Femur (tissue), 1 donor: ENCODE measurements around the gene IFITM10.

Experiments used
- DNase-seq: peaks from one replicate; pipeline ENCODE4 v3.0.0-alpha.2; 2017

The IFITM10 gene

GRCh38 chr11:1762537-1763302 lies 12.3 kb upstream of the IFITM10 start:
- no peak for DNase-seq

DNA sequence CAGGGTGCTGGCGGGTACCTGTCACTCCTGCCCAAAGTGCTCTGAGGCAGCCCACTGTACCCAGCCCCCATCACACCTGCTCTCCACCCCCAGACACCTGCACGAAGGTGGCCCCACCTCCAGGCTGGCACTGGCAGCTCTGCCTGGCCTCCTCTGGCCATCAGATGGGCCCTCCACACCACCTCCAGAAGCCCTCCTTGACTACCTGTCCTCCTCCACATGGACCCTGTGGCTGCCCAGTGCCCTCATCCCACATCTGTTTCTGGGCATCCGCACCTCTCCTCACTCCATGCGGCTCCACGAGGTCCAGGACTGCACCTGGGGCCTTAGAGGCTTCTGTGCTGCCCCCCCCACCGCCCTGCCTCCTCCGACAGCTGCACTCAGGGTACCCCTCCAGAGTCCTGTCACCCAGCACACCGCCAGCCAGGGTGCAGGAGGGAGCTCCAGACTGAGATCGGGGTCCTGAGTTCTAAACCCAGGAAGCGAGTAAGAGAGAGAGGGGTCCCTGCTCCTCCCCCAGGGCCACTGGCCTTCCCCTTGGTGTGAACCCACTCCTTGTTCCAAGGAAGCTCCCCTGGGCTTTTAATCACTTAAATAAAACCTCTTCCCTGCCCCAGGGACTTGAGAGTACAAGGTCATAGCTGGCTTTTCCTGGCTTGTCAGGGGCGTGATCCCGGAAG lies 11.6 kb upstream of the IFITM10 start:
- no peak for DNase-seq

DNA sequence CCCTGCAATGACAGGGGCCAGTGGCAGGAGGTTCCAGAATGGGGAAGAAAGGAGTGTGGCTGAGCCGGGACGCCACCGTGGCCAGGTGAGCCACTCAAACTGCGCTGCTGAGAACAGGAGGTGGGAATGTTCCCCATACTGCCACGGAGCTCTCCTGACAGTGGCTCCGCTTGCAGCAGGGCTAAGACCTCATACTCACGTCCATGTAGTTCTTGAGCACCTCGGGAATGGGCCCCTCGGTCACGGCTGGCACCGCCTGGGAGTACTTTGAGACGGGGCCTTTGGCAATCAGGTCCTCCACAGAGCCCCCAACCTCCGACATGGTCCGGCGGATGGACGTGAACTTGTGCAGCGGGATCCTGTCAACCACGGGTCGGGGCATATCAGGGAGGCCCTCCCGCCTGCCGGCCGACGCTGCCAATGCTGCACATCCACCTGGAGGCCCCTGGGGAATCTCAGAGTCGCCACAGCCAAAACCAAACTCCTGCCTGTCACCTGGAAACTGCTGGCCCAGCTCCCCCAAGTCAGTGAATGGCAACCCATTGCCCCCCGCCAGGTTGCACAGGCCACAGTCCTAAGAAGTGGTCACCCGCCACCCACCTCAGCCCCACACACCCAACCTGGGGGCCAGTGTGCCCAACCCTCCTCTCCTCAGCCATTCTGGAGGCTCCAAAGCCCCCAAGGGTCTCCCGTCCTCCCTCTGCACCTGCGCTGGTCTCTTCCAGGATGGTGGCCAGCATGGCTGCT lies 10.9 kb upstream of the IFITM10 start:
- no peak for DNase-seq

- peak; percentile 83 for DNase-seq
These were observed 10.1 kb upstream of the IFITM10 start for GRCh38 chr11:1760351-1761109.

GRCh38 chr11:1759851-1760220 lies 9.4 kb upstream of the IFITM10 start:
- no peak for DNase-seq

- no peak for DNase-seq
These were observed 8.9 kb upstream of the IFITM10 start for GRCh38 chr11:1759151-1759850.

DNA sequence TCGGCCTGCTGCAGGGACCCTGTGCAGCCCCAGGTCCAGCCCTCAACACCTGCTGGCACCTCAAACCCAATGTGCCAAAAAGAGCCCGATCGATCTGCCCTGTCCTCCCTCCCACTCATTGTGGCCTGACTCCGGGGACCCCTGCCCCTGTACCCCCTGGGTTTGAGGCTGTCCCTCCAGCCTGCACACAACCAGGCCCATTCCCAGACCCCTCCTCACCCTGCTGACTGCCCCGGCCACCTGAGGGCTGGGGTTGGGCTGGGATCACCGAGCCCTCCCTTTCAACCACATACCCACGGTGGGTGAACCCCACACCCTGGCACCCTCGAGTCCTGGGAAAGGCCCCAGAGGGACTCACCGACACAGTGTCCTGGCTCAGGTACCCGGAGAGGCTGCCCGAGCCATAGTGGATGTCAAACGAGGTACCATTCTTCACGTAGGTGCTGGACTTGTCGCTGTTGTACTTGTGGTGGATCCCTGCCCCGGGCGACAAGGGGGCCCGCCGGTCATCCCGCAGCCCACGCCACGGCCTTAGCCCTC lies 8.3 kb upstream of the IFITM10 start:
- DNase-seq: no peak

DNA sequence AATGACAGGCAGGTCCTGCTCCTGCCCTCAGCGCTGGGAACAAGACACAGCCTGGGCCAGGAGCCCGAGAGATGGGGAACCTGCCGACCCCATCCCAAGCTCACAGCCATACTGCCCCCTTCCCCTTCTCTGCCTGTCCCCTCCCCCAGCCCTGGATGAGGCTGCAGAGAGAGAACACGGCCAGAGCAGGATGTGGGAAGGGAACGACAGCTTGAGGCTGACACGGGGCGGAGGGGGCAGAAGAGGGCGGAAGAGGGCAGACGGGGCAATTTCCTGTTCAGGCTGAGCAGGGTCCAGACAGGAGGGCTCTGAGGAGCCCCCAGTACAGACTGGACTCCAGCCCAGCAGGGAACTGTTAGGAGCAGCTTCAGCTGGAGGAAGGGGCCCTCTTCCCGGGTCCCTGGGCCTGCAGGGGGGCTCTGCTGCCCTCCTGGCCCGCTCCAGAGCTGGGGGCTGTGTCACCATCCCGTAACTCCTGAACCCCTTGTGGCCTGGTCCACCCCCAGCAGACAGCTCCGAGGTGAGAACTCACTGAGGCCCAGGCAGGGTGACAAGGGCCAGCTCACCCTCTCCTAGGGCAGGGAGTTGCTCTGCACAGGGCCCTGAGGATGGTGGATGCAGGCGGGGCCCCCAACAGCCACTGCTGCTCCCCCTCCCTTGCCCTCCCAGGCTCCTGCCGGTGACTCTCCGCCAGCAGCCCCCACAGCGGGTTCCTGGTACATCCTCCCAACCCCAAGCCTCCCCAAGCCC lies 7.6 kb upstream of the IFITM10 start:
- DNase-seq: no peak

DNA sequence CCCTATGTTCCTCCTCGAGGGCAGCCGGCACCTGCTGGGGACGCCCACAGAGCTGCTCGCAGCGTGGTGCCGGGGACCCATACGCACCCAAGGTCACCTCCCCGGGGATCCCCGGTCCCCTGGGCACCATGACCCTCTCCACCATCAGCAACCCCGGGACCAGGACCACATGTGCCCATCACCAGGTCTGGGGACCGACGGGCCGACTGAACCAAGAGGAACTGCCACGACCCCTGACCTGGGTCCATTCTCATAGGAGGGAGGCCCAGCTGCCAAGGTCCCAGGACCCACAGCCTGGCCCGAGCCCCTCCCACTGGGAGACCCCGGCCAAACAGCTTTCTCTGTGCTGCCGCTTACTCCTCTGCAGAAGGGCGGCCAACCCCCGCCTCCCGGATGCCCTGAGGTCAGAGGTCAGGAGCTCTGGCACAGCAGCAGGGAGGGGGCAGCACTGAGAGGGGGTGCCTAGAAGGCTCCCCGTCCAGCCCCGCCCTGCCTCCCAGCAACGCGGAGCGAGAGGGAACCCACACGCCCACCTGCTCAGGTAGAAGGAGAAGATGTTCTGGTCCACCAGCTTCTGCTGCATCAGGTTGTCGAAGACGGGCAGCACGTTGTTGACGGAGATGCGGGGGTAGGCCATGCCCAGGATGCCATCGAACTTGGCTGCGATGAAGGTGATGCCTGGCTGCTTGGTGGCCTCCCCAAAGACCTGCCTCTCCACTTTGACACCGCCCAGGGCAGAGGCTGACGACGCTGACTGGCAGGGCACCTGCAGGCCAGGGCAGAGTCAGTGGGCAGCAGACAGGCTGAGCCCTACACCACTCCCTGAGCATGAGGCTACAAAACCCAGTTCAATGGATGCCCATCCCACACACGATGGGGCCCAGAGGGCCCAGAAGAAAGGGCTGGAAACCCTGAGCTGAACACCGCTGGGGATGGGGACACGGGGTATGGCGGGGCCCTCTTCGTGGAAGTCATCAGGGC lies 6.7 kb upstream of the IFITM10 start:
- no peak for DNase-seq

DNA sequence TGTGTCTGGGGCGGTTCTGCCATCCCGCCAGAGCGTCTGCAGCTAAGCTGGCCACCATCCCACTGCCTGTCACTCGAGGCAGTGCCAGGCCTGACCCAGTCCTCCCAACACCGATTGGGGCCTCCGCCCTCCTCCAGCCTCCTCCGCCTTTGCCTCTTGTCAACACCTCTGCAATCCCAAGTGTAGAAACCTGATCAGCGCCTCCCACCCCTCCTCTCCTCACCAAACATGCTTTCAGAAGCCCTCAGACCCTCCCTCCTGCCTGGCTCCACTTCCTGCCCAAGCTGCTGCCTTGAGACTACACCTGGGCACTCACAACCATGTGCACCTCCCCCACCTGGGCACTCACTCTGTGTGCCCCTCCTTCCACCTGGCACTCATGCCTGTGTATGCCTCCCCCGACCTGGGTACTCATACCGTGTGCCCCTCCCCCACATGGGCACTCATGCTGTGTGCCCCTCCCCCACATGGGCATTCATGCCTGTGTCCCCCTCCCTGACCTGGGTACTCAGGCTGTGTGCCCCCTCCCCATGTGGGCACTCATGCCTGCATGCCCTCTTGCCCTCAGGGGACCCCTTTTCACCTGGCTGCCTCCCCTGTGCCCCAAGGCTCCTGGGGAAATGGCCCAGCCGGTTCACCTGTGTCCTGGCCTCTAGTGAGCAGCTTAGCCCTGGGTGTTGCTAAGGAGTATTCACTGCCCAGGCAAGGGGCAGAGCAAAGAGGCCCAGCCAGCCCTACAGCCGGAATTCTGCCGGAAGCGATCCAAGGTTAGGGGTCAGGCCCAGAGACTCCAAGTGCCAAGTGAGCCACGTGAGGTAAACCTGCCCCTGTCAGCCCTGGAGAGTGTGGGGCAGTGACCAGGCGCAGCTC lies 5.5 kb upstream of the IFITM10 start:
- no peak for DNase-seq

GRCh38 chr11:1755344-1755691 lies 4.9 kb upstream of the IFITM10 start:
- no peak for DNase-seq

- no peak for DNase-seq
These were observed 4.2 kb upstream of the IFITM10 start for GRCh38 chr11:1754376-1755150.

GRCh38 chr11:1753929-1754305 lies 3.5 kb upstream of the IFITM10 start:
- DNase-seq: no peak

- no peak for DNase-seq
These were observed 3.0 kb upstream of the IFITM10 start for GRCh38 chr11:1753229-1753928.

- DNase-seq: no peak
These were observed 2.5 kb upstream of the IFITM10 start for GRCh38 chr11:1752907-1753228.

DNA sequence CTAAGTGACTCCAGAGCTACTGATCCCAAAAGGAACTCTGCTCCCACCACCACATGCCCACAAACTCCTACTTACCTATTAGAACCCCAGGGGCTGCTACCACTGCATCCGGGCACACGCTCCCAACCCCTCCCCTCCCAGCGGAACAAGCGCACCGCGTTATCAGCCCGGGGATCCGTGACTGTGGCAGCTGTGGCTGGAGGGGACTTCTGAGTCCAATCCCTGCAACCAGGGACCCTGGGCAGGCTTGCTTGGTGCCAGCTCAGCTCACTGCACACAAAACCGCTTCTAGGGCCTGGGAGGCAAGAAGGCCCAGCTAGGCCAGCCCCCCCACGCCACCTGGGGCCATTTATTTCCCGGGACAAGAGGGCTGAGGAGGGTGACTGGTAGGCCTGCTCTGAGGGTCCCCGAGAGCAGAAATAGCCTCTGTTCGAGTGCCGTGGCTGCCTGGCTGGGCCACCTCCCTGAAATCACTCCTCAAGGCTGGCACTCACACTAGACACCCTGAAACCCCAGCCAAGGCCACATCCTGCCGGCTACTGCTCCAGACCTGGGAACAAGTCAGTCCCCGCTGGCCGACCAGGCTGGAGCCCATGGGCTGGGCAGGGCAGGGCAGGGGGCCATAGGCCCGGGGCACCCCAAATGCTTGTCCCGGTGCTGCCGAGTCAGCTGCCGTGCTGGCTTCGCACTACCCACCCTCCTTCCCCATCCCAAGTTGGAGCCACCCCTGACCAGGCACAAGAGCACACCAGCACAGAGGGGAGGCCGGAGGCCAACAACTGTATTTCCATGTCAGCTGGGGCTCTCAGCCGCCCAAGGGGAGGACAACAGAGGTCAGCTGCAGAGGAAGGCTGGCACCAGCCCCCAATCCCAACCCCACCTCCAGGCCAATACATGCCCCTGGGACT lies 1.9 kb upstream of the IFITM10 start:
- peak; percentile 24 for DNase-seq

DNA sequence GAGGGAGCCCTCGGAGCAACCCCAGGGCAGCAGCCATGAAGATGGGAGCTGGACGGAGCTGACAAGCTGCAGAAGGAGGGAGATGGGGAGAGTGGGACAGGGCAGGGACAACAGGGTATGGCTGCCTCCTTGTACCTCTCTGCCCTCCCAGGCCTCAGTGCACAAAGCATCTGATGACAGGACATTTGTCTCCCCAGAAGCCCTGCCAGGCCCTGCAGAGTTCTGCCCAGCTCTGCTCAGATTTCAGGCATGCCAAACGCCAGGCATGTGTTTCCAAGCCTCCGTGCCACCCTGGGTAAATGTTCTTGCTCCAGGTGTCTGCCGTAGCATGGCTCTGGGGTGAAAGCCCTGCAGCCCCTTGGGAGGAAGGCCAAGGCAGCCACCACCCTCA lies 1.1 kb upstream of the IFITM10 start:
- DNase-seq: peak; percentile 22
